ENCODE results near the gene FOXJ3.
"Not testable (repeated sequence)": the region's sequence is repeated elsewhere in the genome, so short reads cannot be mapped to it uniquely, and the experiment has no call there.

Gene FOXJ3

DNA sequence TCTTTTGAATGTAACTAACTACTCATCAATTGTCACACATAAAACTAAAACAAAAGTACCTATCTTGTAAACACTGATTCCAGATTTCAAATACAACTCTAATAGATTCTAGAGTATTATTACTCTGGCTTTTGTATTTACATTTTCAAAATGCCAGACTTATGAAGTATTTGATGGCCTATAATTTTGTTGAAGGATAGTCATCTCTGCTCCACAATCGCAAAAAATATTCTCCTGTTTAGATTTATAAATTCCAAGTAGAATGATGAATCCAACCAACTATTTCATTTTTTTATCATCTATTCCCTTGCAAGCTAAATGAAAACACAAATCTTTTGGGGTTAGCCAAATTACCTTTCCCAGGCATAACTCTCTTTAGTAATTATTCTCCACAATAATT lies 95.5 kb downstream of the FOXJ3 start:
- no peak for DNase-seq

GRCh38 chr1:42239041-42239440 lies 96.0 kb downstream of the FOXJ3 start:
- DNase-seq: no peak

DNA sequence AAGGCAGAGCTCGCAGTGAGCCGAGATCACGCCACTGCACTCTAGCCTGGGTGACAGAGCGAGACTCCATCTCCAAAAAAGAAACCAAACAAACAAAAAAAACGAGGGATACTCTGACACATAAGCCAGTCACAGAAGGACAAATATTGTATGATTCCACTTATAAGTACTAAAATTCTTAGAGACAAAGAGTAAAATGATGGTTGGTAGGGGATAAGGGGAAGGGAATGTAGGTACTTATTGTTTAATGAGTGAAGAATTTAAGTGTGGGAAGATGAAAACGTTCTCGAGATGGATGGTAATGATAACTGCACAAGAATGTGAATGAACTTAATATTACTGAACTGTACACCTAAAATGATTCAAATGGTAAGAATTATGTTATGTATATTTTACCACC lies 103.8 kb downstream of the FOXJ3 start:
- no peak for DNase-seq

GRCh38 chr1:42228938-42229337 lies 106.1 kb downstream of the FOXJ3 start:
- no peak for DNase-seq

DNA sequence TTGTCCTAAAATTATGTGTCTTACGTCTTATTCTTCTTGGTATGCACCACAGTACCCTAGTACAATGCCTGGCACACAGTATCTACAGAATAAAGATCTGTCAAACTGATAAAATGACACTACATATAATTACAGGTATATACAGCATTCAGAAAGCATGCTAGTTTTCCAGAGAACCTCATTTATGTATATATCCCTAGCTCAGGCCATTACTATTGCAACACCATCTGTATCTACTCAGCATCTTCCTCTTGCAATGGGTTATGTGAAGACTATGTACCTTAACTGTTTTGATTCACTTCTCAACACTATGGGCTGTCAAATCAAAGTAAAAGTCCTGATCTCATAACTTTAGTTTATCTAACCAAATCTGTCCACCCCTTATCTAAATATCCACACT lies 112.0 kb downstream of the FOXJ3 start:
- DNase-seq: no peak

- DNase-seq: no peak
Measured at GRCh38 chr1:42221952-42222606, 113.0 kb downstream of the FOXJ3 start.

DNA sequence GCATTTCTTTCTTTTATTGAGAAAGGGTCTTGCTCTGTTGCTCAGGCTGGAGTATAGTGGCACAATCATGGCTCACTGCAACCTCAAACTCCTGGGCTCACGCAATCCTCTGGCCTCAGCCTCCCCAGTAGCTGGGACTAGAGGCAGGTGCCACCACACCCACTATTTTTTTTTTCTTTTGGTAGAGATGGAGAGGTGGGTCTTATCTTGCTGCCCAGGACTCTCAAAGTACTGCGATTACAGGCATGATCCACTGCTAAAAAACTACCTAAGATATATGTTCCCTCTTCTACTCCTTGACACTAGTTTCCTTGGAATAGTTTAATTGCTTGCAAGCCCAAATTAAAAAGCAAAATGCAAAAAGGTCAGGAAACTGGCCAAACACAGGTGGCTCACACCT lies 113.6 kb downstream of the FOXJ3 start:
- no peak for DNase-seq

DNA sequence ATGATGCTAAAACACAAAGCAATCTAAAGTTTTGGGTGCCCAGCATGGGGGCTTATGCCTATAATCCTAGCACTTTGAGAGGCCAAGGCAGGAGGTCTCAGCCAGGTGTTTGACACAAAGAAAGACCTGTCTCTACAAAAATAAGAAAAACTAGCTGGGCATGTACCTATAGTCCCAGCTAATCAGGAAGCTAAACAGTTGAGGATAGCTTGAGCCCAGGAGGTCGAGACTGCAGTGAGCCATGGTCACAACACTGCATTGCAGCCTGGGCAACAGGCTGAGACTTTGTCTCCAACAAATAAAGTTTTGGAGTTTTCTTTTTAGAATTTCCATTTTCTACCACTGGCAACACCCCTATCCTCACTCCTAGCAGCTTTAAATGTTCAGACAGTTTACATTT lies 115.4 kb downstream of the FOXJ3 start:
- DNase-seq: no peak

- no peak for DNase-seq
Measured at GRCh38 chr1:42214447-42214871, 120.6 kb downstream of the FOXJ3 start.

DNA sequence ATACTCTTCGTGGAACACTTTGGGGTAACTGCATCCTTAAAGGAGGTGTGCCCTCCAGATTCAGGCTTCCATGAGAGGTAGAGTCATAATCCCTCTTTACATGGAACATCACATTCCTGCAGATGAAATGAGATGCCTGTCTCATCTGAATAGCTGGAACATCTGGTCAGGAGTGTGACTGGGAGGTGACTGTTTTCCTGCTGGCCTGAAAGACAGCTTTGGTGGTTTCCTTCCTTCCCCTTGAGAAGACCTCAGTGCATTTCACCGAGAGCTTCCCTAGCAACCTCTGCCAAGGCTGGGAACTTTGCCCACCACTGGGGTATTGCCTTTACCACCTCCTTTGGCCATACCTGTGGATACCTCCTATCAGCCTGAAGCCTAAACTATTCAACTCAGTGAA lies 123.8 kb downstream of the FOXJ3 start:
- DNase-seq: no peak

DNA sequence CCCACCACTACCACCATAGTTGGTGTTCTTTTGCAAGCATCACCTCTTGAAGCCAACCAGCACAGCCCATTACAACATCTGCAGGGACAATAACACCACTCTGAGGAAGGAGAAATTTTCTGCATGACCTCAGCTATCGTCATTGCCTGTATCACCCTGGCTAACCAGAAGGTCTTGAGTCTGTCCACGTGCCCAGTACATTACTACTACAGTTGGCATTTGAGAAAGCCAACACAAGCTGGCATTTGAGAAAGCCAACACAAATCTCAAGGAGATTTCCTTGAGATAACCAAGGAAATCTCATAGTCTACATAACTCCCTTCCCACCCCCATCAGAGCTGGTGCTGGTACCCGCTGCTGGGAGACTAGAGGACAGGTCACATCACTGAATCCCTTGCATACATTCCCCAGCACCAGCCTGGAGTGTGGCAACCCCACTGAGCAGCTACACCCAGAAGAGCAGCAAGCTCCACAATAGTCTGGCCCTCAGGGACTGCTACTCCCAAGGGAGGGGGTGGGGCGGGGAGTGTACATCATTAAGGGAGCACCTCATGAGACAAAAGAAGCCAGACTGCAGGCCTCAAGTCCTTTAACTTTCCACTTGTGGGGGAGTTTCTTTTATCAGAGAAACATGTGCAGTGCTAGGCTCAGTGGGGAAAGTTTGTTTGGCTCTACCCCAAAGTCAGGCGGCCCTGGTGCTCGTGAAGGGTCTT lies 124.5 kb downstream of the FOXJ3 start:
- no peak for DNase-seq

GRCh38 chr1:42209526-42210251 lies 125.3 kb downstream of the FOXJ3 start:
- no peak for DNase-seq

- DNase-seq: not testable (repeated sequence)
Measured at GRCh38 chr1:42206930-42207329, 128.1 kb downstream of the FOXJ3 start.

- DNase-seq: no peak
Measured at GRCh38 chr1:42206164-42206563, 128.9 kb downstream of the FOXJ3 start.

- DNase-seq: no peak
Measured at GRCh38 chr1:42201986-42202385, 133.0 kb downstream of the FOXJ3 start.

DNA sequence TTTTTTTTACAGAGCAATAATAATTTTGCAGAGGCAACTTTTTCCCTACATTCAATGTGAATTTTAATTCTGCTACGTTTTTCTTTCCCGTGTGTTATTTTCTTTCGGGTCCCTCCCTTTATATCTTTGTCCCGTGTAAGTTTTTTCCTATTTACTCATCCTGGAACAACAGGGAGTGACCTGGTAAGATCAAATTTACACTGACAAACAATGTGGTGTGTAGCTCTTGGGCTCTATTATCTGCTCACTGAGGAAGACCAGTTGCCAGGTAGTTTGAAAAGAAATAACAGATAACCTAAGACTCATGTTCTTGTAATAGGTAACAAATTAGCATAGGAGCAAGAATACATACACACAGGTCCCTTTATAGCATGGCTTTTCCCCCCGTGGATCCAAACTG lies 136.8 kb downstream of the FOXJ3 start:
- no peak for DNase-seq

GRCh38 chr1:42195841-42196240 lies 139.2 kb downstream of the FOXJ3 start:
- no peak for DNase-seq

- DNase-seq: no peak
Measured at GRCh38 chr1:42192106-42192505, 142.9 kb downstream of the FOXJ3 start.

DNA sequence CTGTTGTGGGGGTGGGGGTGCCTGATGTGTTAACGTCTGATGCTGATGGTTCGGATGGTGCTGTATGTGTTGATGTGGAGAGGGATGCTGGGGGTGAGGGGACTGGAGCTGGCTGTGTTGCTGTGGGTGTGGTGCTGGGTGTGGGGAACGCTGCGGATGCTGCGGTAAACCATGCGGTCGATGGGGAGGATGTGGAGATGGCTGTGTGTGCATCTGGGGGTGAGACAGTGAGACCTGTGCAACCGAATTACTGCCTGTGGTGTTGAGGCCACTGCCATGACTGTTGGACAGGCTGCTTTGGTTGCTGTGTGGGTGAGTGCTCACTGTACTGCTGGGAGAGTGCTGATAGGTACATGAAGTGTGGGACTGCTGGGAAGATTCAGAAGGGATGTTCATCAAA lies 143.7 kb downstream of the FOXJ3 start:
- DNase-seq: no peak

DNA sequence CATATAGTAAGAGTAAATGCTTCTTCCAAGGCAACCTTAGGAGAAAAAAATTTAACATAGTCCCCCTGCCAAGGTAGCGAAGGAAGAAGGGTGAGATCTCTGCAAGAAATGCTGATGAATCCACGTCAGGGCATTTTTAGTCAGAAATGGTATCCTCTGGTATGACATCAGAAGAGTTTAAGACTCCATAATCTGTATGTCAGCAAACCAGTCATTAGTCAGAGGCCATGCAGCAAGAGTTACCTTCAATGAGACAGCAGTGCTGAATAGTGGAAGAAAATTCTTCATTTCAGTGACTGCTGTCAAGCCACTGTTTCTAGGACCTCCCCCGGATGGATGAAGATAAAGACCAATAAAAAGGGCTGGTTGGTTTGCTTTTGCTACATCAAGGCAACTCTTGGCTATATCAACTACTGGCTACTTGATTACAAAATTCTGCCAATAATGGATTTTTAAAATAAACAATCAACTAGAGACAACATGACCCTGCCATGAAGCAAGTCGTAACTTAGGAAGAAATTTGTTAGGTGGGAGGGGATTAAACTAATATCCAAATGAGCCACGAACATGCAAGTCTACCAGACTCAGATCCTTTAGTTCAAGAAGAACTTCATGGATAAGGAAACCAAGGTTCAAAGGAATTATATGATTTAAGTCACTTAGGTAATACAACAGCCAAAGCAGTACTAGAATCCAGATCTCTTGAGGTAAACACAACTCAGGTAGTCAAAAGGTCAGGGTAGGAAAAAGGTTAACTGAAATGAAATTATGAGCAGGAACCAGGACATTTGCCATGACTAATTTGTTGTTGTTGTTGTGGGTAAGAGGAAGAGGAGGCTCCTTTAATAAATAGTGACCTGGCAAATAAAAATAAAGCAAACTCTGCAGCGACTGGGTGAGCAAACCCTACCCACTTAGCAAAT lies 144.8 kb downstream of the FOXJ3 start:
- DNase-seq: no peak

DNA sequence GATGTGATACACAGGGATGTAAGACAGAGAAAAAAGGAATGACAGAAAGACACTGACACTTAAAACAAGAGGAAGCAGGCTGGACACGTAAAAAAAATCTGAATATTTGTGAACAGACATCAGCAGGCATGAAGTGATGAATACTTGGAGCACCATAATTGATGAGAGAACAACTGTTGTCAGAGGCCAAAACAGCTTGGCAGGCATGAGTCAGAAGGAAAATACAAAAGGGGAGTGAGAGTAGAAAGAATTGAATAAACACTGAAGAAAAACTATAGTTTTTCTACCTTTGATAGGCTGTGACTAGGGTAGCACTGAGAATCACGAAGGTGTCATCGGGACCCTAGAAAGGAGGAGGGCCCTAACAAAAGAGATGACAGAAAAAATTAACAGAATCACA lies 148.9 kb downstream of the FOXJ3 start:
- no peak for DNase-seq

DNA sequence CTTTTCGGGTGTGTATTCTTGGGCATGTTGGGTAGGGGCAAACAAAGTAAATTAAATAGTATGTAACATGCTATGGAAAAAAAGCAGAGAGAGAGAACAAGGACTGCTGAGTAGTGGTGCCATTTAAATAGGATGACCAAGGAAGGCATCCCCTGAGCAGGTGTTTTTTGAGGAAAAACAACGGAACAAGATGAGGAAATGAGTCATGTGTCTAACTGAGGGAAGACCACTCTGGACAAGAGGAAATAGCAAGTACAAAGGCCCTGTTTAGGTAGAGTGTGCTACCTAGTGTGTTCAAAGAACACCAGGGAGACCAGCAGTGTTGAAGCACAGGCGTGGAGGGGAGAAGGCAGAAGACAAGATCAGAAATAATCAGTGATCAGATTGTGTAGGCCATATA lies 150.4 kb downstream of the FOXJ3 start:
- no peak for DNase-seq

GRCh38 chr1:42183957-42184268 lies 151.1 kb downstream of the FOXJ3 start:
- no peak for DNase-seq
